A673 (cell line): Measurements from ENCODE around the gene SF3B6.
"Not testable (repeated sequence)": the region's sequence is repeated elsewhere in the genome, so short reads cannot be mapped to it uniquely, and the experiment has no call there.

Experiments used
- CTCF ChIP-seq: fragments of 300-800, 200-600 bp; sonication (generic); conservative IDR thresholded peaks from 2 replicates; pipeline ENCODE4 v1.5.1; 2017; ENCODE audit warnings: low read depth, mild to moderate bottlenecking, antibody characterized with exemption, low read length, moderate library complexity, mixed read lengths
- EZH2 ChIP-seq: fragments of 200-600 bp; sonication (generic); IDR thresholded peaks from 2 replicates; pipeline ENCODE4 v1.6.1; 2017; ENCODE audit warnings: borderline replicate concordance, low read depth, mild to moderate bottlenecking, mixed read lengths, antibody characterized with exemption, low read length; ENCODE audit not compliant: poor library complexity, severe bottlenecking

GRCh38 chr2:24100732-24101131, 24.6 kb upstream of the SF3B6 start:
- not testable (repeated sequence) for TF ChIP-seq CTCF, EZH2
